ENCODE results near the gene SPN.
A peak's percentile ranks its signal among the peaks of the same experiment; 100 is the strongest.
"Not testable (repeated sequence)": the region's sequence is repeated elsewhere in the genome, so short reads cannot be mapped to it uniquely, and the experiment has no call there.

Gene SPN

GRCh38 chr16:29663016-29663806, at the start of gene SPN:
Gene SPN, plus strand, starts transcription at chr16:29663247. Its CDS starts 482 bp downstream, at chr16:29663729.
- no peak for DNase-seq
- intact Hi-C loops (cut with DNase I), result no loop called here

GRCh38 chr16:29613307-29614057, 49.6 kb upstream of the SPN start:
- peak; percentile 66 to 96 (median 90) for DNase-seq
- intact Hi-C loops (cut with DNase I), result not testable (repeated sequence)

GRCh38 chr16:29614691-29615314, 48.2 kb upstream of the SPN start:
- intact Hi-C loops (cut with DNase I), result not testable (repeated sequence)
- DNase-seq, result peak in 4 of 42 donors; percentile 40 to 55 (median 46)

- intact Hi-C loops (cut with DNase I); DNase-seq: not testable (repeated sequence)
These were observed 46.9 kb upstream of the SPN start for GRCh38 chr16:29616127-29616526.

- DNase-seq; intact Hi-C loops (cut with DNase I): not testable (repeated sequence)
These were observed 42.5 kb upstream of the SPN start for GRCh38 chr16:29620591-29620990.

- DNase-seq; intact Hi-C loops (cut with DNase I): not testable (repeated sequence)
These were observed 40.3 kb upstream of the SPN start for GRCh38 chr16:29622738-29623137.

GRCh38 chr16:29623253-29623652, 39.8 kb upstream of the SPN start:
- intact Hi-C loops (cut with DNase I); DNase-seq: not testable (repeated sequence)

GRCh38 chr16:29625114-29625513, 37.9 kb upstream of the SPN start:
- DNase-seq; intact Hi-C loops (cut with DNase I): not testable (repeated sequence)

GRCh38 chr16:29626778-29627331, 36.2 kb upstream of the SPN start:
- DNase-seq, result peak in 1 of 42 donors; percentile 35
- intact Hi-C loops (cut with DNase I), result not testable (repeated sequence)

GRCh38 chr16:29627661-29628075, 35.4 kb upstream of the SPN start:
- DNase-seq; intact Hi-C loops (cut with DNase I): not testable (repeated sequence)

- intact Hi-C loops (cut with DNase I); DNase-seq: not testable (repeated sequence)
These were observed 34.3 kb upstream of the SPN start for GRCh38 chr16:29628707-29629106.

- DNase-seq; intact Hi-C loops (cut with DNase I): not testable (repeated sequence)
These were observed 33.7 kb upstream of the SPN start for GRCh38 chr16:29629318-29629717.

GRCh38 chr16:29631658-29632057, 31.4 kb upstream of the SPN start:
- intact Hi-C loops (cut with DNase I); DNase-seq: not testable (repeated sequence)

GRCh38 chr16:29635902-29636301, 27.1 kb upstream of the SPN start:
- DNase-seq; intact Hi-C loops (cut with DNase I): not testable (repeated sequence)

GRCh38 chr16:29636368-29636767, 26.7 kb upstream of the SPN start:
- intact Hi-C loops (cut with DNase I); DNase-seq: not testable (repeated sequence)

- intact Hi-C loops (cut with DNase I); DNase-seq: not testable (repeated sequence)
These were observed 24.3 kb upstream of the SPN start for GRCh38 chr16:29638751-29639150.

GRCh38 chr16:29641561-29641960, 21.5 kb upstream of the SPN start:
- no peak for DNase-seq
- intact Hi-C loops (cut with DNase I), result no loop called here

GRCh38 chr16:29643596-29643995, 19.5 kb upstream of the SPN start:
- intact Hi-C loops (cut with DNase I), result no loop called here
- DNase-seq, result no peak

GRCh38 chr16:29644338-29644857, 18.6 kb upstream of the SPN start:
- DNase-seq, result no peak
- intact Hi-C loops (cut with DNase I), result no loop called here

Data from head of caudate nucleus (tissue), 42 donors.